ENCODE results near the gene NOXA1.

Gene NOXA1

DNA sequence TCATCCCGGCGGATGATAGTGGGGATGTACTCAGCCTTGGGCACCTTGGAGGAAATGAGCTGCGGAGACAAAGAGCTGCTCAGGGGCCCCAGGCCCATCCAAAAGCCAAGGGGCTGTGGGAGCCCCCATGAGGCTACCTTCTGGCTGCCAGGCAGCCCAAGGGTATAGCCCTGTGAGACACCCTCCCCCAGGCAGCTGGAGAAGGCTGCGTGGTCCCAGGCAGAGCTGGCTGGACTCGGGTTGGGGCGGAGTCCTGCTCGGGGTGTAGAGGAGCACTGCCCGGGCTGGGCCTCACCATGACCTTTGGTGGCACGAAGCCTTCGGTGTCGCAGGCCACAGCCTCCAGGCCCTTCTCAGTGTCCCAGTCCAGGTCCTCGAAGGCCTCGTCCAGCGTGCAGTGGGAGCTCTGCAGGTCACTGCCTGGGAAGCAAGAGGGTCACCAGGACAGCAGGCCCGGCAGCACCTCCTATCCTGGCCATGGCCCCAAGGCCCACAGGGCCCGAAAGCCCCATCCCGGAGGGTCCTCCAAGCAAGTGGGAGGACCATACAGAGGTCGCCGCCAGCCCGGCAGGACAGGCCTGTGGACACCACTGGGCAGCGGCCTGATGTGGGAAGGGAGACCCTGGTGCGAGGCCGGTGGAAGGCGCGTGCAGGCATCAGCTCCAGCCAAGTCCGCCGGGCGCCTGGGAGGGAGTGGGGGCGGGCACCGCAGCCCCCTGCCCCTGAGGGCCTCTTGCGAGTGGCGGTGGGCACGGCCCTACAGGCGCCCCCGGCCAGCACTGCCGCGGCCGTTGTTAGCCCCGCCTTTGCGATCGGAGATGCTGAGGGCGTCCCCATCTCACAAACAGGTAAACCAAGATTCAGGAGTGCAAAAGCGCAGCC, 29.8 kb downstream of the NOXA1 start:
- no peak for DNase-seq (ENCODE audit: low read depth in 2 of 3, low spot score in 1 of 3)

DNA sequence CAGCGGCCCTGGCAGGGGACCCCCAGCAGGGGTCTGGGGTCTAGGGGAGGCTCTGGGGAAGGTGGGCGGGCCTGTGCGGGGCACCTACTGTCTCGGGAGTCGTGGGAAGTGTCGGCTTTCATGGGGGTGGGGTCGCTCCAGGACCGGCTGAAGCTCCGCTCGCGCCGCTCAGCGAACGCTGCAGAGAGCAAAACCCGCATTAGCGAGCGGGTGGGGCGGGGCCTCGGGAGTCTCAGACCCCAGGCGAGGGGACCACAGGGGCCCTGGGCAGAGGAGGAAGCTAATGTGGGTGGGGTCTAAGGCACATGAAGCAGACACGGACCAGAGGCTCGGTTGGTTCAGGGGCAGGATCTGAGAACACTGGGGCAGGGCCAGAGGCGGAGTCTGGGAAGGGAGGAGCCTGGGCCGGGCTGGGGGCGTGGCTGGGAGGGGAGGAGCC, 30.5 kb downstream of the NOXA1 start:
- peak; percentile 45 to 63 (median 56) for DNase-seq (ENCODE audit: low read depth in 2 of 3, low spot score in 1 of 3)

DNA sequence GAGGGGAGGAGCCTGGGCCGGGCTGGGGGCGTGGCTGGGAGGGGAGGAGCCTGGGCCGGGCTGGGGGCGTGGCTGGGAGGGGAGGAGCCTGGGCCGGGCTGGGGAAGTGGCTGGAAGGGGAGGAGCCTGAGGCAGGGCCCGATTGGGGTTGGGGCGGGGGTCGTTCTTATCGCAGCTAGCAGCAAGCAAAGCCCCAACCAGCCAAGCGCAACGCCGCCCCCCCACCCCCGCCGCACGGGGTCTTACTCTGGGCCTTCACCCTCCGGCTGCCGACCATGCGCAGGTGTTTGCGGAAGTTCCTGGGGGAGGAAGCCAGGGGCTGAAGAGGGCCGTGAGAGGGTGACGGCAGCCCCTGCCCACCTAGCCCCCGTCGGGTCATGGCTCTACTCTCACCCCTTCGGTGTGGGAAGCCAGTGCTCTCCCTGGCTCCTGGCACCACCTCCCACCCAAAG, 31.0 kb downstream of the NOXA1 start:
- peak; percentile 28 to 41 (median 33) for DNase-seq (ENCODE audit: low read depth in 2 of 3, low spot score in 1 of 3)

DNA sequence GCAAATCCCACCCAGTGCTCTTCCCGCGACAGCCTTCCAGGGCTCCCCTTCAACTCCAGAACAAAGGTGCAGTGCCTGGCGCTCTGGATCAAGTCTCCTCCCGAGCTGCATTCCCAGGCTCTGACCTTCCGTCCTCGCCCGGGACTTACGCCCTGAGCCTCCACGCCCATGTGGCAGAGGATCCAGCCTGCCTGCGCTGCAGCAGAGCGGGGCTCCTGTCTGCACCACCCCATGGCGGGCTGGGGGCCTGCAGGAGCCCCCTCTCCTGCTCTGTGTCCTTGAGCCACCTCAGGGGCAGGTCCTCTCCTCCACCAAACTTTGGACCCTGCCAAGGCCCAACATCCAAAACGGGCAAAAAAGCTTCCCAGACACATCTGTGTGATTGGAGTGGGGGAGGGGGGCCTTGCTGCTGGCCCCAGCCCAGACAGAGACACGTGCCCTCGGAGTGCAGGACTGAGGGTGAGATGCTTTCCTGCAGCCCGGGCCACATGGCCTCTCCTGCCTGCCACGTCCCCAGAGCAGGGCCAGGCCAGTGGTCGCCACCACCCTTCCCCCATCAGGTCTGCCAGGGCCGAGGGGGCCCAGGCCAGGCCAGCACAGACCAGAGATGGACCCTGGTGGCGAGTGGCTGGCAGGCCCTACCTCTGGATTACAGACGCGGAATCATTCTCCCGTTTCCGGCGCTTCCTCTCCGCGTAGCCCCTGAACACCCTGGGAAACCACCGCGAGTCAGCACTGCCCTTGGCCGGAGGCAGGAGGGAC, 31.6 kb downstream of the NOXA1 start:
- DNase-seq (ENCODE audit: low read depth in 2 of 3, low spot score in 1 of 3) = no peak

DNA sequence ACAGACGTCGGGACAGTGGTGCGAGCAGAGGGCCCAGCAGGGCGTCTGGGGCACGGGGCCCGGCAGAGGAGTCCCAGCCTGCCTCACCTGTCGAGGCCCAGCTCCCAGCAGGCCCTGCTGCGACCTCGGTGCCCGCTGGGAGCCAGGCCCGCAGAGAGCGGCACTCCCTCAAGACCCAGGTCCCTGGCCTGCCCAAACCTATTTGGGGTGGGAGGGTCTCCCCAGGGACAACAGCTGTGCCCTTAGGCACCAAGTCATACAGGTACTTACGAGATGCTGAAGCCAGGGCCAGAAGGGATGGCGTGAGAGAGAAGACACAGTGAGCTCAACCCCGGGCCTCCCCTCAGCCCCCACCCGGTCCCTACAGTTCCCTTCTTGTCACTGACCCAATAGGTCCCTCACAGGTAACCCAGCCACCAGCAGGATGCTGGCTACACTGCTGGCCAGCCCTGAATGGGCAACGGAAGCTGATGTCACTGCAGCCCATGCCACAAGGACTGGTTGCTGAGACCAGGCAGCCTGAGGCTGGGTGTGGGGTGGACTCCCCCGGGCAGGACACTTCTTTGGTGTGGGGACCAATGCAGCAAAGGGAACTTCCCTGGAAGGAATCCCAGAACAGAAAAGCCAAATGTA, 32.3 kb downstream of the NOXA1 start:
- no peak for DNase-seq (ENCODE audit: low read depth in 2 of 3, low spot score in 1 of 3)

DNA sequence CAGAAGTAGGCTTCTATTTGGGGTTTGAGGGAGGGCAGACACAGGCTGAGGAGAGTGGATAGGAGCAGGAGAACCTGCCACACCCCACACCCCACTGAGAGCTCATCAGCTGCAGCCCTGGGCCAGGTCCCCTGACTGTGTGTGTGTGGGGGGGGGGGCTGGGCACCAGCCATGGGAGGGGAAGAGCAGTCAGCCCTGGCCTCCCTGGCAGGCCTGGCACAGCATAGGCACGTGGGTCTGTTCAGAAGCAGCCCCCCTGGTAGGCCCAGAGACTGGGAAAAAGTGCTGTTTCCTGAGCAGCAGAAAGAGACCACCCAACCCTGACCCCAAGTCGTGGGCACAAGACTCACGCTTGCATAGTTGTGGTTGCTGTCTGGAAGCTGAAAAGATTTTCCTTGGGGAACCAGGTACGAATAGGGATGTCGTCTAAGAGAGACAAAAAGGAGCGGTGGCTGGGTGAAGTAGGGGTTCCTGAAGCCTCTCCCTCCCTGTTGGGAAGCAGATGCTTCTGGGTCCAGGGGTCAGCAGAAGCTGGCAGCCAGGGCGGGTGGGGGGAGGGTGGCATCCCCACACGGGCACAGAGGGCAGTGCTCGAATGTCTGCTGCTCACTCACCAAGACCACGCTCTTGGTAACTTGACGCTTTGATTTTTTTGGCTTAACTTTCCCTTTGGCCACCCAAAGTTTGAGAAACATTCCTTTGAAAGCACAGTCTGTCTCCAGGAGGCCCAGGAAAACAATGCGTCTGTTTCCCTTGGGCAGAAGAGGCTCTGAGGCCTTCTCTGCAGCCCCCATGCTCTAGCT, 33.1 kb downstream of the NOXA1 start:
- DNase-seq (ENCODE audit: low read depth in 2 of 3, low spot score in 1 of 3) = no peak

DNA sequence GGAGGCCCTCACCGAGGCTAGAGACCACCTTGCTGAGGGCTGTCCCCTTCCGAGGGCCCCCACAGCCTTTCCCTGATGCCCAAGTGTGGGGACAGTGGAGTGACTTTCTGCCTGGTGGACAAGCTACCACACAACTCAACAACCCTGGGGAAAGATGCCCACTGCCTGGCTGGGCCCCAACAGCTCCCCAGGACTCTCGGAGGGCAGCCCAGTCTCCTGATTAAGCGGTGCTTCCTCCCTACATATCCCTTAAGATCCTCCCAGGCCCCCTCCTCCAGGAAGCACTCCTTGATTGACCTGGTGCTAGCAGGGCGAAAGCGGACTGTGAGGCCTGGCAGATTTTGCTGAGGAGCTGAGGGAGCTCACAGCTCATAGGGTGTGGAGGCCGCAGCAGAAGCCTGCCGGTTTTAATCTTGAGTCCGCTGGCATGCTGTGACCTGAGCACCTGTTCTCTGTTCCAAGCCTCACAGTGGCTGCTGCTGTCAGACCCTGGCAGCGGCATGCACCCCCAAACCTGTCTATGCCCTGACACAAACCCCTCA, 33.7 kb downstream of the NOXA1 start:
- DNase-seq (ENCODE audit: low read depth in 2 of 3, low spot score in 1 of 3) = no peak

DNA sequence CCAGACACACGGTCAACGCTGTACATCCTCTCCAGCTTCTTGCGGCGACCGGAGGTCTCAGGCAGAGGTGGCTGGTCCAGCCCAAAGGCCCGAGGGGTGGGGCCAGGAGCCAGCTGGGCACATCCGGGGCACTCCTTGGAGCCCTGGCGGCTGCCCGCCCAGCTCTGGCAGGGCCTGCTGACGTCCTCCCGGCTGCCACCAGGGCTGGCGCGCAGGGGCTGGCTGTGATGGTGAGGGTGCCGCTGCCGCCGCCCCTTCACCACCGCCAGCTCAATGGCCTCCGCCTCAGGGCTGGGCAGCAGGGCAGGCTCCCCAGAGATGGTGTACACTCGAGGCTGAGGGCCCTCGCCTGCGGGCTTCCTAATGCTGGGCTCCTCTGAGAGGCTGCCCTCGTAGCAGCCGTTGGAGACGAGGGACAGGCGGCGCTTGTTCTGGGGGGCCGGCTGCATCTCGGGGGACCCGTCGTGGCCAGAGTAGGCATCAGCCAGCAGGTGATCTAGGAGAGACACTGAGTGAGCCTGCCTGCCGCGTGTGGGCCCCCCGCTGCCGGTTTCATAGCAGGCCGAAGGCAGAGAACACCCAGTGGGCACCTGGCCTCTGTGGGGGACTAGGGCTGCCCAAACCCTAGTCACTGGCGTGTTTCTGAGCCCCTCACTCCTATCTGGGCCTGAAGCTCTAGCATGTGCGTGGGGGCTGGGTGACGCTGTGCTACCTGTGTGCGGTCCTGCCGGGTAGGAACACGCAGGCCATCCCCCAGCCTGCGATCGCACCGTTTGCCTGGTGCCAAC, 34.4 kb downstream of the NOXA1 start:
- DNase-seq (ENCODE audit: low read depth in 2 of 3, low spot score in 1 of 3) = no peak

DNA sequence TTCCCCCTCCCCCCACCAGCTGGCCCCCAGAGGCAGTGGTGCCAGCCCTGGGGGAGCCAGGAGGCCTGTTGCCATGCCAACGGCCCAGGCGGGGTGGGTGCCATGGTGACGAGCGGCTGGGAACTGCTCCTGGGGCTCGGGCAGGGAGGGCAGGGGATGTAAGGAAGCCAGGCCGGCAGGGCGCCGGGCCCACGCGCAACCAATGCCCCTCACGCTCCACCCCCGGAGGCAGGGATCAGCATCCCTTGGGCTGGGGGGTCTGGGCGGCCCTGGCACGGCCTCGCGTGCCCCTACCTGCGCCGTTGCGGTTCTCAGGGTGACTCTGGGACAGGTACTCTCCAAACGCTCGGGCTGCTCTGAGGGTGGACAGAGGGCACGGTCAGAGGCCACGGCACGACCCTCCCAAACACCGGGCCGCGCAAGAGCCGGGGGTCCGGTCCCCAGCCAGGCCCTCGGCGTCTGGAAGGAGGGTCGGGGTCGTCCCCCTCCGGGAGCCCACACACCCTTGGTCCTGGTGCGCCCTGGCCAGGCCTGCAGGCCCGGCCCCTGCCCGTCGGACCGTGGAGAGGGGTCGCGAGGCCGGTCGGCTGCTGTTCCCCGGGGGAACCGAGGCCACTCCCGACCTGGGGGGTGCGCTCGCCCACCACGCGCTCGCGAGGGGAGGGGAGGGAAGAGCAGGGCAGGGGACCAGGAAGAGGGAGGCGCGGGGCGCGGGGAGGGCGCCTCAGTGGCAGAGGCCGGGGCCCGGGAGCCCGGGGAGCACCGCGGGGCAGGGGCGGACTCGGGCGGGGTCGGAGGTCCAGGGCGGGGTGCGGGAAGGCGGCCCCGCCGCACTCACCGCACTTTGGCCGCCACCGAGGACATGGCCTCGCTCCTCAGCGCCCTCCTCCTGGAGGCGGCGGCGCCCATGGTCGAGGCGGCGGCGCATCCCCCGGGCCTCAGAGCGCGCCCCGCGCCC, 35.3 kb downstream of the NOXA1 start:
- DNase-seq (ENCODE audit: low read depth in 2 of 3, low spot score in 1 of 3) = no peak

DNA sequence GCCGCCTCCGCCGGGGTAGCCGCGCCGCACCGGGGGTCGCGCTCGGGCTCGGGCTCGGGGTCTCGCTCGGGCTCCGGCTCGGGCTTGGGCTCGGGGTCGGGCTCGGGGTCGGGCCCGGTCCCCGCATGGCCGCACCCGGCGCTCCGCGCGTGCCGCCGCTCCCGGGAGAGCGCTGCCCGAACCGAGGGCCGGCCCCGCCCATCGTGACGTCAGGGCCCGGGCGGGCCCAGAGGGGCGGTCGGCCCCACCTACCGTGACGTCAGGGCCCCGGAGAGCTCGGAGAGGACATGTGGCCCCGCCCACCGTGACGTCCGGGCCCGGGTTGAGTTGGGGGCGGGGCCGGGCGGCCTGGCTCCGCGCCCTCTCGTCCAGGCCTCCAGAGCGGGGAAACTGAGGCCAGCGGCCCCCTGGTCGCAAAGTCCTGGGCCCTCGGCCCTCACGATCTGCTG, 36.0 kb downstream of the NOXA1 start, which contains the start of gene NSMF:
NSMF (minus strand) TSS at position 183 of the 449 bp plus-strand sequence. CDS start 232 bp downstream, outside the sequence.
- peak; percentile 87 to 93 (median 92) for DNase-seq (ENCODE audit: low read depth in 2 of 3, low spot score in 1 of 3)

DNA sequence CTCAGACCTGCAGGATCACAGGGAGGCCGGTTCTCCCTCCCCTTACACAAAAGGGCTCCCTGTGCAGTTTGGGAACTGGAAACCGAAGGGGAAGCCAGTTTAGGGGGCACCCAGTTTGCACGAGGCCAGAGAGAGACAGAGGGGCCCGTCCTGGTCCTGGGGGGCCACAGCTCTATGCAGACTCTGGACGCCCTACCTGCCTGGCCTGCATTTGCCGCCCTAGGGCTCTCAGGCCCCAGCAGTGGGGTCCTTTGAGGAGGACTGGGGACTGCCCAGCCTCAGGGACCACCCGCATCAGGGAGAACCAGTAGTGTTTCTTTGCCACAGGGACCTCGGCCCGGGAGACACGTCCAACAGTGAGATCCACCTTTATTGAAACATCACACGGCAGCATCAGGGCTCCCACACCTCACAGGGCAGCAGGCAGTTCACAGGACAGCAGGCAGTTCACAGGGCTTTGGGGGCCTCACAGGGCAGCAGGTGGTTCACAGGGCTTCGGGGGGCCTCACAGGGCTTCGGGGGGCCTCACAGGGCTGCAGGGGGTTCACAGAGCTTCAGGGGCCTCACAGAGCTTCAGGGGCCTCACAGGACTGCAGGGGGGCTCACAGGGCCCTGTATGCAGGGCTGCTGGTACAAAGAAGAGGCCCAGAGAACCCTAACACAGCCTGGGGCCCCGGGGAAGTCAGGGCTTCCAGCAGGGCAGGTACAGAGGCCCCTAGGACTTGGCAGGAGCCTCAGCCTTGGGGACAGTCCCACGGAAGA, 36.6 kb downstream of the NOXA1 start:
- no peak for DNase-seq (ENCODE audit: low read depth in 2 of 3, low spot score in 1 of 3)

DNA sequence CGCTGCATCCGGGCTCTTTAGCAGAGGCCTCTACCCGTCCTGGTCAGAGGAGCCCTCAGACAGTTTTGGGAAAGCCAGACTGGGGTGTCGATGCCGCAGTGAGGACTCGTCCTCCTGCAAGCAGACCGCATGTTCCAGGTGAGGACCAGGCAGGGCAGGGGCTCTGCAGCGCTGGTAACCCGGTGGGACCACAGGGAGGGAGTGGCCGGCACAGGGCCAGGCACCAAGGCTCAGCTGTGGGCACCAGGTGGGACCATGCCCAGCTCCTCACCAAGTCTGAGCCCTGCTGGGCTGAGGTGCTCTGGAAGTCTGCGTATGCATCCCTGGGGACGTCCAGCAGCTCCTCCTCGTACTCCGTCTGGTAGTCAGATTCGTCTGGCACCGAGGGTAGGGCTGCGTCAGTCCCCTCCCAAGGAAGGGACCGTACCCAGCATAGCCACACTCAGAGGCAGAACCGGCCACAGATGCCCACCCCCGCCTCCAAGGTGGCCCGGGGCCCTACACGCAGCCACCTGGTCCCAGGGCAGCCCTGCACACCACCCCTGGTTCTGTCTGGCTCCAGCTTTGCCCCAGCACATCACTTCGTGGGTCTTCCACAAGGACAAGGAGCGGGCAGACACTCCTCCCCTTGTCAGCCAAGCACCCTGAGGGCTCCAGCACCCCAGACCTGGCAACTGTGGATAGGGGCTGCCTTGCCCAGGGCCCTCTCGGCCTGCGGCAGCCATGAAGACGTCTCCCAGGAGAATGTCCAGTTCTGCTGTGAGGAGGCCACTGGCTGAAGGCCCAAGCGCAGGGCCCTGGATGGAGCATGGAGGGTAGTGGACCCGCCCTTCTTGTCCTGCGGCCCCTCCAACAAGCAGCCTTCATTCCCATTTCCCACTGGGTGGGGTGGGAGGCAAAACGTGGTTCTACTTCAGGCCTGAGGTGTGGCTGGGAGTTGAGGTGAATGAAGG, 37.4 kb downstream of the NOXA1 start:
- DNase-seq (ENCODE audit: low read depth in 2 of 3, low spot score in 1 of 3) = no peak

DNA sequence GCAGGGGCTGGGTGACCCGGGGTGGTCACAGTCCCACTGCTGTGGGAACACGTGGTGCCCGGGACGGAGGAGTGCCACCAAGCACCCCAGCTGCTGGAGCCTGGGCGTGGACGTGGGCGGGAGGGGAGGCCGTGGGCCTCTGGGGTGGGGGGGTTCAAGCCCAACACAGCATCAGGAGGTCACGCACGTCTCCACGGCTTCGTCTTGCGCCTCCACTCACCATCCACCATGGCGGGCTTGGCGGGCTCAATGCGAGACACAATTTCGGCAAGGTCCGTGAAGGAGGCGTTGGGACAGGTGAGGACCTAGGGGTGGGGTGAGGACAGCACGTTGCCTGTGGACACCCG, 38.1 kb downstream of the NOXA1 start:
- no peak for DNase-seq (ENCODE audit: low read depth in 2 of 3, low spot score in 1 of 3)

DNA sequence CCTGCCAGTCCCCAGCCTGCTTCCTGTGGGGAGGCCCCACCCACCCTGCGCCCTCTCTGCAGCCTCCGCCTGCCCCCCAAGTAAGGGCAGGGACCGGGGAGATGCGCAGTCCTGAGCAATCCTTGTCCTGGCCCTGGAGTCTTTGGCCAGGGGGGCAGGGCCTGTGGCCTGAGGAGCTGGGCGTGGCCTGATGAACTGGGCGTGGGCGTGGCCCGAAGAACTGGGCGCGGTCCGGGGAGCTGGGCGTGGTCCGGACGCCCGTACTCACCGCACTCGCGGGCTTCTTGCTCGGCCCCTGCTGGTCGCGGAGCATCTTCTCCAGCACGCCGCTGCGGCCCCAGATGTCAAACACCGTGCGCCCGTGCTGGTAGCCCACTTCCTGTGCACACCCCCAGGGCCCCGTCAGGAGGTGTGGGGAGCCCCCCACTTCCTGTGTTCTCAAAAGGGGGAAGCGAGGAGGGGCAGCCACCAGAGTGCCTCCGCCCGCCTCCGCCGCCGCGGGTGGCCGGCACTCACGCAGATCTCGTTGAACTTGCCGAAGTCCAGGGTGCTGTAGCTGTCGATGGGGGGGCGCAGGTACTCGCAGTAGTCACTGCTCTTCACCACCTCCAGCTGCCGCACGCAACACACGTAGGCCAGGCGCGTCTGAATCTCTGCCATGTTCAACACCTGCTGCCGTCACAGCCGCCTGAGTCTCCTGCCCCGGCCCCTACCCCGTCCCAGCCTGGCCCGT, 38.6 kb downstream of the NOXA1 start:
- peak; percentile 72 to 77 (median 73) for DNase-seq (ENCODE audit: low read depth in 2 of 3, low spot score in 1 of 3)

DNA sequence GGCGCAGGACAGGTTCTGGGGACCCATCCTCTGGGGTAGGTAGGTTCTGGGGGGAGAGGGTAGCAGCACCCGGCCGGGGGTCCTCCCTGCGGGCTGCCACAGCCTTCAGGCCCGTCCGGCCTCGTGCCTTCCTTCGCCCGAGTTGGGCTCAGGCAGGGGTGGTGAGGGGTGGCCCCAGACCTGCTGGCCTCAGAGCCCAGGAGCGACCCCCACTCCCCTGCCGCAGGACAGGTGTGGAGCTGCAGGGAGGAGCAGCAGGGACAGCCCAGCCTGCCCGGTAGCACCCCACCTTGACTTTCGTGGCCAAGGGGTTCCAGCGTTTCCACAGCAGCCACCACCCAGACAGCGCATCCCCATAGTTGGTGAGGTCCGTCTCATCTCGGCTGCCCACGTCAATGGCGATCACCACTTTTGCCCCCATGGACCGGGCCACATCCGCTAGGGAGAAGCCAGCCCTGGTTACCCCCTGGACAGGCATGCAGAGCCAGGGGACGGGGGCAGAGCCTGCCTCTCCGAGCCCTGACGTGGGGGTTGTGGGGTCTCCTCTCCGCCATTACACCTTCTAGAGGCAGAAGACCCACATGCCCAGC, 39.3 kb downstream of the NOXA1 start:
- DNase-seq (ENCODE audit: low read depth in 2 of 3, low spot score in 1 of 3) = no peak

All from stimulated activated CD4-positive, alpha-beta T cell treated with anti-CD3 and anti-CD28 coated beads, Interleukin-12 subunit alpha, Interleukin-12 subunit beta, amount 100 ng/mL, for 48 hours (primary cell).